Stomach (tissue), 4 donors: ENCODE results near the gene WWC1.

Experiments used
- POLR2A ChIP-seq, 4 donors: fragments of 450-650 bp; IDR thresholded peaks; one replicate each; pipeline ENCODE4 v1.6.1; 2016; ENCODE audit warnings: antibody characterized with exemption in 4 of 4, control low read depth in 2 of 4, mild to moderate bottlenecking in 1 of 4, moderate library complexity in 1 of 4
- TF ChIP-seq, protein P1 (sequence below), 7 experiments: fragments of 450-650 bp in 4 of 7; fragments of 200-600 bp in 3 of 7; sonication (generic) in 3 of 7; IDR thresholded peaks; one replicate each; pipeline ENCODE4 v1.5.1; 2016 to 2019; ENCODE audit warnings: antibody characterized with exemption in 7 of 7, control low read depth in 2 of 7, mild to moderate bottlenecking in 1 of 7

DNA sequence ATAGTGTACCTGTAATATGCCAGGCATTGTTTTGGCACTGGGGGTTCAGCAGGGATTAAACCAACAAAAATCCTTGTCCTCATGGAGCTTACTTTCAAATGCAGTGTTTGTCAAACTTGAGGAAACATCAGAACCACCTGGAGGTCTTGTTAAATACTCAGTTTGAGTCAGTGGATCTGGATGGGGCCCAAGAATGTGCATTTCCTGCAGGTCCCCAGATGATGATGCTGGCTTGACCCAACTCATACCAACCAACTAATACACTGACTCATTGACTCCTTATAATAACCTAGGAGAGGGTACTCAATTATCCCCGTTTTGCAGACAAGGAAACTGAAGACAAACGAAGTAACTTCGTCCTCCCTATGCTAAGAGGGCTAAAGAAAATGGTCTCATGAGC lies 11.3 kb downstream of the WWC1 start:
- TF ChIP-seq, protein P1, sequence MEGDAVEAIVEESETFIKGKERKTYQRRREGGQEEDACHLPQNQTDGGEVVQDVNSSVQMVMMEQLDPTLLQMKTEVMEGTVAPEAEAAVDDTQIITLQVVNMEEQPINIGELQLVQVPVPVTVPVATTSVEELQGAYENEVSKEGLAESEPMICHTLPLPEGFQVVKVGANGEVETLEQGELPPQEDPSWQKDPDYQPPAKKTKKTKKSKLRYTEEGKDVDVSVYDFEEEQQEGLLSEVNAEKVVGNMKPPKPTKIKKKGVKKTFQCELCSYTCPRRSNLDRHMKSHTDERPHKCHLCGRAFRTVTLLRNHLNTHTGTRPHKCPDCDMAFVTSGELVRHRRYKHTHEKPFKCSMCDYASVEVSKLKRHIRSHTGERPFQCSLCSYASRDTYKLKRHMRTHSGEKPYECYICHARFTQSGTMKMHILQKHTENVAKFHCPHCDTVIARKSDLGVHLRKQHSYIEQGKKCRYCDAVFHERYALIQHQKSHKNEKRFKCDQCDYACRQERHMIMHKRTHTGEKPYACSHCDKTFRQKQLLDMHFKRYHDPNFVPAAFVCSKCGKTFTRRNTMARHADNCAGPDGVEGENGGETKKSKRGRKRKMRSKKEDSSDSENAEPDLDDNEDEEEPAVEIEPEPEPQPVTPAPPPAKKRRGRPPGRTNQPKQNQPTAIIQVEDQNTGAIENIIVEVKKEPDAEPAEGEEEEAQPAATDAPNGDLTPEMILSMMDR (IDR thresholded peaks at IDR 0.05) = no peak
- no peak for TF ChIP-seq POLR2A (IDR thresholded peaks at IDR 0.05)
